HG03175 (cell line): Measurements from ENCODE around the gene FAM186B.

Experiments used
- ATAC-seq: cut with Tn5 transposase; IDR thresholded peaks from one replicate; pipeline ENCODE4 v1.9.1; 2021; ENCODE audit warnings: mild to moderate bottlenecking, moderate library complexity; ENCODE audit not compliant: unreplicated experiment

Gene FAM186B

DNA sequence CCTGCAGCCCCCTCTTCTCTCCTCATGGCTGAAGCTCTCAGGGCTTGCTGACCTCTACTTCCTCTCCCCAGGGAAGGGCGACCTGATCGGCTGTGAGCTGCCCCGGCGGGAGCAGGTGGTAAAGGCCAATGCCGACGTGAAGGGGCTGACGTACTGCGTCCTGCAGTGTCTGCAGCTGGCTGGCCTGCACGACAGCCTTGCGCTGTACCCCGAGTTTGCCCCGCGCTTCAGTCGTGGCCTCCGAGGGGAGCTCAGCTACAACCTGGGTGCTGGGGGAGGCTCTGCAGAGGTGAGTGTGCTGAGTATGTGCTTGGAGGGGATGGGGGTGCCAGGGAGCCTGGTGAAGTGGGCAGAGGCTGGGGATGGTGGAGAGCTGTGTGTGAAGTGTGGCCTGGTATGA lies 51.2 kb downstream of the FAM186B start:
- no peak for ATAC-seq

DNA sequence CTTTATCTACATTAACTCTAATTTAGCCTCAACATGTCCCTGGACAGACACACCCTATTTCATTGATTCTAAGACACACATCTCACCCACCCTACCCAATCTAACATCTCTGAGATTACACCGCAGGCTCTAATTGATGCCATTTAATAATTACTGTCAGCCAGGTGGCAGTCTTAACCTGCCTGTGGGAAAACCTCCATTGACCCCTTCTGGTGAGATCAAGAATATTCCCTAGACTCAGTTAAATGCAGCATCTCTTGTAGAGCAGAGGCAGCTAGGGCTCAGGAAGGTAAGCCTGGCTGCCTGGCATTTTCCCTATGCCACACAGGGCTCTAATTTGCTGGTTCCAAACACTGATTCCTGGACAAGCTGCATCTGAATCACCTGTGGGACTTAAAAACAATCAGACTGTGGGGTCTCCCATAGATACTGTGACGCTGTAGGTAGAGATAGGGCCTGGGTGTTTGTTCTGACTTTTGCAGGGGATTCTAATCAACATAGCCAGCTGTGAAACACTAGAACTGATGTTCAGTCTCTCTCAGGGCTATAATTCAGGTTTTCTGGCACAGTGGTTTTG lies 51.8 kb downstream of the FAM186B start:
- no peak for ATAC-seq

- ATAC-seq = no peak
Observed at GRCh38 chr12:49552899-49553298, 52.5 kb downstream of the FAM186B start.

- no peak for ATAC-seq
Observed at GRCh38 chr12:49552425-49552824, 53.0 kb downstream of the FAM186B start.

GRCh38 chr12:49552014-49552413 lies 53.4 kb downstream of the FAM186B start:
- no peak for ATAC-seq

DNA sequence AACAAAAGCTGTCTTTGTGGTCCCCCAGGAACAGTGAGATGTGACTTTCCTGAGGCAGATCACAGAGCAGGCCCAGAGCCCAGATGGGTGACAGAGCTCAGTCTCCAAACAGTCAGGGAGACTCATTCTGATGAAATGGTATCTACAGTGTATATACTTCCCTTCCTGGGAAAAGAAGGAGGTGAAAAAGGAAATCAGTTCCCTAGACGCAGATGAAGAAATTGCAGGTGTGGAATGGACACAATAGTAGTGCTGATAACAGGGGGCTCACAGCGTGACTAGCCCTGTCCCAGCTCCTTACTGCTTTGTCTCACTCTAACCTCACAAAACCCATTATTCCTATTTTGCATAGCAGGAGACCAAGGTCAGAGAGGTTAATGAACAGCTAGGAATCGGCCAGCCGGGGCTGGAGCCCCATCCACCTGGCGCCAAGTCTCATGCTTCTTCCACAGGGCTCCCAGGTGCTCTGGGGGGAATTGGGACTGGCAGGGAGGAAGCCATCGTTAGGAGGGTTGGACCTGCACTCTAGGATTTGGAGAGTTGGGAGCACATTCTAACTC lies 54.7 kb downstream of the FAM186B start:
- no peak for ATAC-seq

DNA sequence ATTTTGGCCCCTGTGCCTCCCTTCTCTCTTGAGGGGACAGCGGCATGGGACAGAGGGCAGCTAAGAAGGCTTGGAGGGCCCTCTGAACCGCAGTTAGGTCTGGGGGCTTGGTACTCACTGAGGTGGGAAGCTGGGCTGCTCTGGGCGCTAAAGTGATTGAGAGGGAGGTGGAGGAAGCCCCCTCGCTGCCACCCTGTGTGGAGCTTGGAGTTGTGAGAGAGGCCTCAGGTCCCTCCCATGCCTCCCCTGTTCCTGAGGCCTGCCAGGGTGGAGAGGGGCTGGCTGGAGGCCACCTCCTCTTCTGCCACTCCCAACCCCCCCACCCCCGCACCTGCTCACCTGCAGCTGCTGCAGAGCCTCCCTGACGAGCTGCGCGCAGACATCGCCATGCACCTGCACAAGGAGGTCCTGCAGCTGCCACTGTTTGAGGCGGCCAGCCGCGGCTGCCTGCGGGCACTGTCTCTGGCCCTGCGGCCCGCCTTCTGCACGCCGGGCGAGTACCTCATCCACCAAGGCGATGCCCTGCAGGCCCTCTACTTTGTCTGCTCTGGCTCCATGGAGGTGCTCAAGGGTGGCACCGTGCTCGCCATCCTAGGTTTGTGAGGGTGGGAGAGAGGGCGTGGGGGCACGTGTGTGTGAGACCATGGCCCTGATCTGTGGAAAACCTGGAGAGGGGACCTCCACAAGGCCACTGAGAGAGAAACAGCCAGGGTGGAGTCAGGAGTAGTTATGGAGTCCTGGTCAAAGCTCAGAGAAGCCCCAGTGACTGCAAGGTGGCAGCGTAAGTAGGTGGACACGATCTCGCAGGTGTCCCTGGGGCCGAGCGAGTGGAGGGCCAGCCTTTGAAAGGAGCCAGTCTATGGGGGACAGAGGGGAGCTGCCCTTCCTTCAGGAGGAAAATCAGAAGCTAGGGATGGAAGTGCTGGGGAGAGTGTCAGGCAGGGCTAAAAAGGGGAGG lies 55.4 kb downstream of the FAM186B start:
- no peak for ATAC-seq

GRCh38 chr12:49548822-49549648 lies 56.4 kb downstream of the FAM186B start:
- ATAC-seq = no peak

- no peak for ATAC-seq
Observed at GRCh38 chr12:49548481-49548821, 57.0 kb downstream of the FAM186B start.

DNA sequence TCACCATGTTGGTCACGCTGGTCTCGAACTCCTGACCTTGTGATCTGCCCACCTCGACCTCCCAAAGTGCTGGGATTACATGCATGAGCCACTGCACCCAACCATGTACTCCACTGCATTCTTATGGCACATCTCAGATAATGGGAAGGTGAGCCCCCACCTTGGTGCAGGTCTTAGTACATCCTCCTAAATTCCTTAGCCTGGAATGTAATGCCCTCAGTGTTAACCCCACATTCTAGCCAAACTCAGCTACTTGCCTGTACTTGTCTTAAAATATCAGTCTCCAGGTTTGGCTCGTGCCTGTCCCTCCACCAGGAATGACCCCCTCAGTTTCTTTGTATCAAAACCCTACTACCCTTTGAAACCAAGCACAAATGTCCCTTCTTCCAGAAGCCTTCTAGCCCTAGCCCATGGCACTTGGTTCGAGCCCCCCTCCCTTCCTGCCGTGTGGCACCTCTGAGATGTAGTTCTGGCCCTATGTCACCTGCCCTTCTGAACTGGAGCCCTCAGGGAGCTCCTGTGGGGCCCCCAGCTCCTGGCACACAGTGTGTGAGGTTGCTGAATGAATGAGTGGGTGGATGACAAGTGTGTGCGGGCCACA lies 58.2 kb downstream of the FAM186B start:
- no peak for ATAC-seq

- ATAC-seq = no peak
Observed at GRCh38 chr12:49546481-49546880, 59.0 kb downstream of the FAM186B start.

DNA sequence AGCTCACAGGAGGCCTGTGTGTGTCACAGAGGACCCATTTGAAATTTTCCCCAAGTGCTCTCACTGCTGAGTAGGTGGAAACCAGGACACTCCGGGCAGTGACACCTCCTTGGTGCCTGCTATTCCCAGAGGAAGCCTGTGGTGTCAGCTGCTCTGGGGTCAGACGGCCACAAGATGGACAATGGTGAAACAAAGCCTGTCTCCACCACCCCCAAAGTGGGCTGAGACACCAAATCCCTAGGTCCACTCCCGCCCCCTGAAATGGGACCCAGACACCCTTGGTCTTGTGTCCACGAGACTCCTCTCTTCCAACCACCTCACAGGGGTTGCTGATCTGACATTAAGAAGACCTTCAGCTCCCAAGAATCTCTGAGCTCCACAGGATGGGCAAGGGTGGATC lies 59.6 kb downstream of the FAM186B start:
- no peak for ATAC-seq

DNA sequence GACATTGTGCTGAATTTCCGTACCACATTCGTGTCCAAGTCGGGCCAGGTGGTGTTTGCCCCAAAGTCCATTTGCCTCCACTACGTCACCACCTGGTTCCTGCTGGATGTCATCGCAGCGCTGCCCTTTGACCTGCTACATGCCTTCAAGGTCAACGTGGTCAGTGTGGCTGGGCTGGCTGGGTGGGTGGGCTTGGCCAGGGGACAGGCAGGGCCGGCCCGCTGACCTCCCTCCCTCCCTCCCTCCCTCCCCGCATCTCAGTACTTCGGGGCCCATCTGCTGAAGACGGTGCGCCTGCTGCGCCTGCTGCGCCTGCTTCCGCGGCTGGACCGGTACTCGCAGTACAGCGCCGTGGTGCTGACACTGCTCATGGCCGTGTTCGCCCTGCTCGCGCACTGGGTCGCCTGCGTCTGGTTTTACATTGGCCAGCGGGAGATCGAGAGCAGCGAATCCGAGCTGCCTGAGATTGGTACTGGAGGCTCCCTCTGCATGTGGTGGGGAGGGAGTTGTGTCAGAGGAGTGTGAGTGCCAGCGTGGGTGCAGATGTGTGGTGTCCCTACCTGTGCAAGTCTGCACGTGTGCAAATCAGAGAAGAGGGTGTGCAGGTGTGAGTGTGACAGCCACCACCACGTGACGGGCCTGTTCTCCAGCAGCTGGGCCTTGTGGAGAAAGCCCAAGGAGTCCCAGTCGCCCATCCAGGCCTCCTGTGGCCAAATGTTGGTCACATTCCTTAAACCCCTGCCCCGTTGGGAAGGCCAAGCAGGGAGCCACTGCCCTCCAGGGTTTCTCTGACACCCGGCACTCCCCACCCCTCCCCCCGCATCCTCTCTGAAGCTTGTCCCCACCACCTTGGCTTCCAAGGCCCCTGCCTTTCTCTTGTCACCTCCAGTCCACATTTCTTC lies 61.3 kb downstream of the FAM186B start:
- no peak for ATAC-seq

GRCh38 chr12:49543221-49543913 lies 62.1 kb downstream of the FAM186B start:
- ATAC-seq = no peak

- ATAC-seq = no peak
Observed at GRCh38 chr12:49542592-49543160, 62.8 kb downstream of the FAM186B start.

DNA sequence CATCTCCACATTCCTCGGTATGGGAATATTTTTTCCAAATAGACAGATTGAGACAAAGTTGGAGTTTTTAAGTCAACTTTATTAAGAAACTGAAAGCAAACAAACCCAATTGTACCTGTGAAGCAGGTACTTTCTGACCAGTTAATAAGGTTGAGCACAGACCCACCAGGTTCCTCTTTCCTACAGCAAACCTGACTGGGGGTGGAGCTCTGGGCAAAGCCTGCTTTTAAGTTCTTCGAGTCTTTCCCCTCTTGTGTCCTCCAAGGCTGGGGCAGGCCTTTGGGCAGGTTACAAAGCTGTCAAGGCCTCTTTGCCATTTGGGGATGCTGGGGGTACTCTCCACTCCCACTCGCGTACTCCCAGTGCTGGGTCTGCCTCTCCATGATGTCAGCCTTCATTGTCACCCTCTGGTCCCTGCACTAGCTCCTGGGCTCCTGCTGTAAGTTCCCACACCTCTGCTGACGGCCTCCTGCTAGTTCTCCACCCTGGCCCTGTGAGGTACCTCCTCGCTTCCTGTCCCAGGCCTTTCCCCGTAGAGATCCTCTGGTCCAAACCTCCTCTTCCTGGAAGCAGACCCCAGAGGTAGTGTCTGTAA lies 63.4 kb downstream of the FAM186B start:
- no peak for ATAC-seq

GRCh38 chr12:49541140-49541861 lies 64.1 kb downstream of the FAM186B start:
- ATAC-seq = no peak
